Measurements from ENCODE around the gene RSF1.

DNA sequence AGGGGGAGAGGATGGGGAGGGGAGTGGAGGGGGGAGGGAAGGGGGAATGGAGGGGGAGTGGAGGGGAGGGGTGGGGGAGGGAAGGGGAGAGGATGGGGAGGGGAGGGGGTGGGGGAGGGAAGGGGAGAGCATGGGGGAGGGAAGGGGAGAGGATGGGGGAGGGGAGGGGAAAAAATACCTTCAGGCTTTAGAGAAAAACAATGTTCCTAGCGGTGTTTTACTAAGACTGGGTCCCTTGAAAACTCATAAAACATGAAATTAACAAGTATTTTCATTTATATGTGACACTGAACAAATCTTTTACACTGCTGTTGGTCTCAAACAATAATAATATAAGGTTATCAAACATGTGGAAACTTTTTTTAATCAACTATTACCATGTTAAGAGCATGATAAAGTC lies 42.4 kb downstream of the RSF1 start:
- TF ChIP-seq, protein P1, sequence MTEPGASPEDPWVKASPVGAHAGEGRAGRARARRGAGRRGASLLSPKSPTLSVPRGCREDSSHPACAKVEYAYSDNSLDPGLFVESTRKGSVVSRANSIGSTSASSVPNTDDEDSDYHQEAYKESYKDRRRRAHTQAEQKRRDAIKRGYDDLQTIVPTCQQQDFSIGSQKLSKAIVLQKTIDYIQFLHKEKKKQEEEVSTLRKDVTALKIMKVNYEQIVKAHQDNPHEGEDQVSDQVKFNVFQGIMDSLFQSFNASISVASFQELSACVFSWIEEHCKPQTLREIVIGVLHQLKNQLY (CRISPR knock-in tag; IDR thresholded peaks at IDR 0.05): no peak
- TF ChIP-seq, protein P2, sequence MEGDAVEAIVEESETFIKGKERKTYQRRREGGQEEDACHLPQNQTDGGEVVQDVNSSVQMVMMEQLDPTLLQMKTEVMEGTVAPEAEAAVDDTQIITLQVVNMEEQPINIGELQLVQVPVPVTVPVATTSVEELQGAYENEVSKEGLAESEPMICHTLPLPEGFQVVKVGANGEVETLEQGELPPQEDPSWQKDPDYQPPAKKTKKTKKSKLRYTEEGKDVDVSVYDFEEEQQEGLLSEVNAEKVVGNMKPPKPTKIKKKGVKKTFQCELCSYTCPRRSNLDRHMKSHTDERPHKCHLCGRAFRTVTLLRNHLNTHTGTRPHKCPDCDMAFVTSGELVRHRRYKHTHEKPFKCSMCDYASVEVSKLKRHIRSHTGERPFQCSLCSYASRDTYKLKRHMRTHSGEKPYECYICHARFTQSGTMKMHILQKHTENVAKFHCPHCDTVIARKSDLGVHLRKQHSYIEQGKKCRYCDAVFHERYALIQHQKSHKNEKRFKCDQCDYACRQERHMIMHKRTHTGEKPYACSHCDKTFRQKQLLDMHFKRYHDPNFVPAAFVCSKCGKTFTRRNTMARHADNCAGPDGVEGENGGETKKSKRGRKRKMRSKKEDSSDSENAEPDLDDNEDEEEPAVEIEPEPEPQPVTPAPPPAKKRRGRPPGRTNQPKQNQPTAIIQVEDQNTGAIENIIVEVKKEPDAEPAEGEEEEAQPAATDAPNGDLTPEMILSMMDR (IDR thresholded peaks at IDR 0.05): no peak
- TF ChIP-seq, protein P3, sequence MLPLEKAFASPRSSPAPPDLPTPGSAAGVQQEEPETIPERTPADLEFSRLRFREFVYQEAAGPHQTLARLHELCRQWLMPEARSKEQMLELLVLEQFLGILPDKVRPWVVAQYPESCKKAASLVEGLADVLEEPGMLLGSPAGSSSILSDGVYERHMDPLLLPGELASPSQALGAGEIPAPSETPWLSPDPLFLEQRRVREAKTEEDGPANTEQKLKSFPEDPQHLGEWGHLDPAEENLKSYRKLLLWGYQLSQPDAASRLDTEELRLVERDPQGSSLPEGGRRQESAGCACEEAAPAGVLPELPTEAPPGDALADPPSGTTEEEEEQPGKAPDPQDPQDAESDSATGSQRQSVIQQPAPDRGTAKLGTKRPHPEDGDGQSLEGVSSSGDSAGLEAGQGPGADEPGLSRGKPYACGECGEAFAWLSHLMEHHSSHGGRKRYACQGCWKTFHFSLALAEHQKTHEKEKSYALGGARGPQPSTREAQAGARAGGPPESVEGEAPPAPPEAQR (CRISPR knock-in tag; IDR thresholded peaks at IDR 0.05): no peak
- no peak for TF ChIP-seq SP1 (CRISPR knock-in tag; conservative IDR thresholded peaks at IDR 0.05)
- TF ChIP-seq, protein P4, sequence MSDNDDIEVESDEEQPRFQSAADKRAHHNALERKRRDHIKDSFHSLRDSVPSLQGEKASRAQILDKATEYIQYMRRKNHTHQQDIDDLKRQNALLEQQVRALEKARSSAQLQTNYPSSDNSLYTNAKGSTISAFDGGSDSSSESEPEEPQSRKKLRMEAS (CRISPR knock-in tag; IDR thresholded peaks at IDR 0.05): no peak
- TF ChIP-seq, protein P5, sequence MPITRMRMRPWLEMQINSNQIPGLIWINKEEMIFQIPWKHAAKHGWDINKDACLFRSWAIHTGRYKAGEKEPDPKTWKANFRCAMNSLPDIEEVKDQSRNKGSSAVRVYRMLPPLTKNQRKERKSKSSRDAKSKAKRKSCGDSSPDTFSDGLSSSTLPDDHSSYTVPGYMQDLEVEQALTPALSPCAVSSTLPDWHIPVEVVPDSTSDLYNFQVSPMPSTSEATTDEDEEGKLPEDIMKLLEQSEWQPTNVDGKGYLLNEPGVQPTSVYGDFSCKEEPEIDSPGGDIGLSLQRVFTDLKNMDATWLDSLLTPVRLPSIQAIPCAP (CRISPR knock-in tag; IDR thresholded peaks at IDR 0.05): no peak
- TF ChIP-seq NFYB (CRISPR knock-in tag; conservative IDR thresholded peaks at IDR 0.05; ENCODE audit: low read depth): no peak
- no peak for TF ChIP-seq RELA (CRISPR knock-in tag; IDR thresholded peaks at IDR 0.05; ENCODE audit: borderline replicate concordance)
- TF ChIP-seq, protein P6, sequence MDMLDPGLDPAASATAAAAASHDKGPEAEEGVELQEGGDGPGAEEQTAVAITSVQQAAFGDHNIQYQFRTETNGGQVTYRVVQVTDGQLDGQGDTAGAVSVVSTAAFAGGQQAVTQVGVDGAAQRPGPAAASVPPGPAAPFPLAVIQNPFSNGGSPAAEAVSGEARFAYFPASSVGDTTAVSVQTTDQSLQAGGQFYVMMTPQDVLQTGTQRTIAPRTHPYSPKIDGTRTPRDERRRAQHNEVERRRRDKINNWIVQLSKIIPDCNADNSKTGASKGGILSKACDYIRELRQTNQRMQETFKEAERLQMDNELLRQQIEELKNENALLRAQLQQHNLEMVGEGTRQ (CRISPR knock-in tag; IDR thresholded peaks at IDR 0.05): no peak
- TF ChIP-seq, protein P7, sequence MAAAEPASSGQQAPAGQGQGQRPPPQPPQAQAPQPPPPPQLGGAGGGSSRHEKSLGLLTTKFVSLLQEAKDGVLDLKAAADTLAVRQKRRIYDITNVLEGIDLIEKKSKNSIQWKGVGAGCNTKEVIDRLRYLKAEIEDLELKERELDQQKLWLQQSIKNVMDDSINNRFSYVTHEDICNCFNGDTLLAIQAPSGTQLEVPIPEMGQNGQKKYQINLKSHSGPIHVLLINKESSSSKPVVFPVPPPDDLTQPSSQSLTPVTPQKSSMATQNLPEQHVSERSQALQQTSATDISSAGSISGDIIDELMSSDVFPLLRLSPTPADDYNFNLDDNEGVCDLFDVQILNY (CRISPR knock-in tag; IDR thresholded peaks at IDR 0.05): no peak
- TF ChIP-seq, protein P8, sequence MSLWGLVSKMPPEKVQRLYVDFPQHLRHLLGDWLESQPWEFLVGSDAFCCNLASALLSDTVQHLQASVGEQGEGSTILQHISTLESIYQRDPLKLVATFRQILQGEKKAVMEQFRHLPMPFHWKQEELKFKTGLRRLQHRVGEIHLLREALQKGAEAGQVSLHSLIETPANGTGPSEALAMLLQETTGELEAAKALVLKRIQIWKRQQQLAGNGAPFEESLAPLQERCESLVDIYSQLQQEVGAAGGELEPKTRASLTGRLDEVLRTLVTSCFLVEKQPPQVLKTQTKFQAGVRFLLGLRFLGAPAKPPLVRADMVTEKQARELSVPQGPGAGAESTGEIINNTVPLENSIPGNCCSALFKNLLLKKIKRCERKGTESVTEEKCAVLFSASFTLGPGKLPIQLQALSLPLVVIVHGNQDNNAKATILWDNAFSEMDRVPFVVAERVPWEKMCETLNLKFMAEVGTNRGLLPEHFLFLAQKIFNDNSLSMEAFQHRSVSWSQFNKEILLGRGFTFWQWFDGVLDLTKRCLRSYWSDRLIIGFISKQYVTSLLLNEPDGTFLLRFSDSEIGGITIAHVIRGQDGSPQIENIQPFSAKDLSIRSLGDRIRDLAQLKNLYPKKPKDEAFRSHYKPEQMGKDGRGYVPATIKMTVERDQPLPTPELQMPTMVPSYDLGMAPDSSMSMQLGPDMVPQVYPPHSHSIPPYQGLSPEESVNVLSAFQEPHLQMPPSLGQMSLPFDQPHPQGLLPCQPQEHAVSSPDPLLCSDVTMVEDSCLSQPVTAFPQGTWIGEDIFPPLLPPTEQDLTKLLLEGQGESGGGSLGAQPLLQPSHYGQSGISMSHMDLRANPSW (CRISPR knock-in tag; conservative IDR thresholded peaks at IDR 0.05; ENCODE audit: low read depth): no peak

All from WTC11 (cell line).